Activated B cell treated with CpG ODN at 0.5 μM for 24 hours (primary cell): ENCODE measurements around the gene HEBP1. TPM values are rescaled to one million over a fixed set of nuclear protein-coding genes. Genes with fewer than 3 reads are reported as not detected.

Experiments
- ATAC-seq: fragments of 200-7000 bp; cut with Tn5 transposase; one replicate; pipeline ENCODE4 v1.10.0; 2021; ENCODE audit warnings: low read depth, mild to moderate bottlenecking, moderate library complexity
- CTCF ChIA-PET: fragments of 350-600 bp; sonication (Branson Sonifier 250); formaldehyde crosslinking; loops from one replicate; lab custom pipeline; 2021; ENCODE audit warnings: antibody characterized with exemption; lab: Charles Lee
- POLR2A ChIA-PET: fragments of 350-600 bp; sonication (Branson Sonifier 250); formaldehyde crosslinking; loops from one replicate; lab custom pipeline; 2021; ENCODE audit warnings: antibody characterized with exemption; lab: Charles Lee
- DNase-seq: peaks from one replicate; pipeline ENCODE4 v3.0.0; 2022
- H3K27ac Mint-ChIP-seq: one replicate; pipeline ENCODE4 v1.8.0; 2020; ENCODE audit warnings: mixed read lengths
- H3K27me3 Mint-ChIP-seq: one replicate; pipeline ENCODE4 v1.8.0; 2021; ENCODE audit warnings: mixed read lengths
- H3K36me3 Mint-ChIP-seq: one replicate; pipeline ENCODE4 v1.8.0; 2021; ENCODE audit warnings: low read depth, mixed read lengths
- H3K4me1 Mint-ChIP-seq: one replicate; pipeline ENCODE4 v1.8.0; 2021; ENCODE audit warnings: mixed read lengths
- H3K4me3 Mint-ChIP-seq: one replicate; pipeline ENCODE4 v1.8.0; 2020; ENCODE audit warnings: mild to moderate bottlenecking, mixed read lengths
- H3K9me3 Mint-ChIP-seq: one replicate; pipeline ENCODE4 v1.8.0; 2020; ENCODE audit warnings: mixed read lengths
- CTCF ChIP-seq: fragments of 200-600 bp; IDR thresholded peaks from one replicate; pipeline ENCODE4 v1.8.0; 2022; ENCODE audit warnings: antibody characterized with exemption, mild to moderate bottlenecking
- intact Hi-C: fragments of 100-400 bp; cut with micrococcal nuclease; formaldehyde crosslinking; loops from one replicate; pipeline ENCODE4 v1.15.1; 2024
- total RNA-seq: library from RNA; stranded (reverse); gene quantifications from 2 replicates; pipeline ENCODE4 v1.2.3, GENCODE V29; 2022

Gene HEBP1
- total RNA-seq, 1 donor from 2014 or later = 12.0 TPM

GRCh38 chr12:13044002-13044905, 44.2 kb upstream of the HEBP1 start, which contains the start of gene FAM234B:
Gene FAM234B, plus strand, starts transcription at chr12:13044381. Its CDS starts 23 bp downstream, at chr12:13044404.
- intact Hi-C loops = loop anchor here (1.0 kb wide), 3 partner anchors 44 to 168 kb away; partner anchors contain the start of gene HEBP1
- Mint-ChIP-seq H3K9me3 (no peaks in the 10 kb centered on the region), H3K36me3 (no peaks in the 10 kb centered on the region), H3K4me1 (peaks cover 18% of the 10 kb centered on the region), H3K4me3 (peak within 1 kb of the TSS; percentile 89), H3K27me3 (no peaks in the 10 kb centered on the region), H3K27ac (peak within 1 kb of the TSS; percentile 80)
- no peak for TF ChIP-seq CTCF
- ChIA-PET CTCF (interaction anchor here (0.8 to 1.8 kb wide), 5 partner anchors 9 to 212 kb away, joined by 4 to 5 read pairs (median 4); no protein-coding TSS in a partner anchor), POLR2A (interaction anchor here (0.6 to 1.8 kb wide), 5 partner anchors 57 to 1121 kb away, joined by 3 to 13 read pairs (median 4); partner anchors contain the start of gene BORCS5)
- ATAC-seq = peak; percentile 96
- peak; percentile 73 for DNase-seq

- ChIA-PET CTCF (interaction anchor here (1.1 to 1.8 kb wide), 2 partner anchors 8 to 126 kb away, joined by 4 to 5 read pairs; no protein-coding TSS in a partner anchor), POLR2A (no interaction called here)
- Mint-ChIP-seq H3K4me1 (peaks cover 25% of the 10 kb centered on the region), H3K4me3 (no peak overlapping the region), H3K27ac (no peak overlapping the region), H3K9me3 (no peaks in the 10 kb centered on the region), H3K27me3 (no peaks in the 10 kb centered on the region), H3K36me3 (no peaks in the 10 kb centered on the region)
- ATAC-seq (no peak), DNase-seq (no peak)
- TF ChIP-seq CTCF = no peak
- intact Hi-C loops = no loop called here
These were observed 42.7 kb upstream of the HEBP1 start for GRCh38 chr12:13042666-13043230.

DNA sequence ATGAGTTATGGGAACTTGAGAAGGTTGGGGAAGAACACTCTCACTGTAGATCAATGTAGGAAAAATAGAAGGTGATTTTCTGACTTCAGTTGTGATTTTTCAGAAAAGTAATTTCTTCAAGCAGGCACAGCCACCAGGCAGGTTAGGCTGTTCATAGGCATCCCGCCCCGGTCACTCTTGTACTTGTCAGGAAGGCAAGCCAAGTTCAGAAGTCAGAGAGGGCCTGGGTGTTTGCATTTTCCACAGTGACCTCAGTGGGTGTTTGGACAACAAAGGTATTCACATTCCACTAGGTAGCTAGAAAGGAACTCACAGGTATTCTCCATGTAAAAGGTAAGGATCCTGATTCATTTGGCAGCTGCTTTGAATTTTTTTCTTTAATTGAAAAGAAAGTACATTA, 41.2 kb upstream of the HEBP1 start:
- ChIA-PET CTCF (no interaction called here), POLR2A (no interaction called here)

DNA sequence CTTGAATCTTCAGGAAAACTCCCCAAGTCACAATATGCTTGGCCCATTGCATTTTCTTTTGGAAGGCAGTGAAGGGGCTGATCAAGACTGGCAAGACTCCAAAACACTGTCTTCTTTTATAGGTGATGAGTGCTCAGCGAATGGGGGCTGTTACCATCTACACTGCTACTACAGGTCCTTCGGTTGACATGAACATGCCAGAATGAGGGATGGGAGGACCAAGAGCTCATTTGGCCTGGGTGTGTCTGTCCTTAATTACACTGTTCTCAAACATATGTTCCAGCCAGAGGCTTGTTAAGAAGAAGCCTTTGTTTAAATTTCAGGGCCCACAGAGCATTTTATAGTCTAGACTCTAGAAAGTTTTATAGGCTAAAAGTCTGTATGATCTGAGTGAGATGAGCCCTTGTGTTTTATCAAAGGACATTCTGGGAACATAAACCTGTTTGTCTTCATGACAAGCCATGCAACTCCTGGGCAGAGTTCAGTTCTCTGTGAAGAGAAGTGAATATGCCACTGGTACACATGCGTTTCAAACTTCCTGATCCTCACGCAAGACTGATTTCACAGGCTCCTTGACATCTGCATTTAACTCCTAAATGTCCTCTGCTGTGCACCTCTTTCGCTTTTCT, 39.4 kb upstream of the HEBP1 start:
- DNase-seq = no peak
- ChIA-PET POLR2A (no interaction called here), CTCF (no interaction called here)
- Mint-ChIP-seq H3K36me3 (no peaks in the 10 kb centered on the region), H3K27ac (peak overlapping the region; percentile 4), H3K9me3 (no peaks in the 10 kb centered on the region), H3K27me3 (peaks cover 6% of the 10 kb centered on the region), H3K4me3 (no peak overlapping the region), H3K4me1 (peaks cover 20% of the 10 kb centered on the region)
- TF ChIP-seq CTCF = no peak
- no peak for ATAC-seq
- intact Hi-C loops = no loop called here

More for the DNA sequence above, 41.2 kb upstream of the HEBP1 start:
- Mint-ChIP-seq H3K27me3 (peaks cover under 1% of the 10 kb centered on the region), H3K9me3 (no peaks in the 10 kb centered on the region), H3K27ac (no peak overlapping the region), H3K4me3 (no peak overlapping the region), H3K36me3 (no peaks in the 10 kb centered on the region), H3K4me1 (peaks cover 25% of the 10 kb centered on the region)
- no peak for TF ChIP-seq CTCF
- no peak for ATAC-seq
- no peak for DNase-seq
- intact Hi-C loops = no loop called here
